Hematopoietic multipotent progenitor cell (in vitro differentiated cells): Measurements from ENCODE around the gene GFPT1. TPM values are rescaled to one million over a fixed set of nuclear protein-coding genes. Genes with fewer than 3 reads are reported as not detected.

Experiments used
- DNase-seq, 3 donors: peaks; one replicate each; pipeline ENCODE4 v3.0.0-alpha.2; 2011 to 2015; ENCODE audit warnings: low read depth in 2 of 3, low spot score in 2 of 3
- small RNA-seq: library from RNA; depleted of rRNA; stranded (forward); fragments of <200 nt; gene quantifications from one replicate; pipeline ENCODE3, GENCODE V24; 2012
- total RNA-seq: library from RNA; depleted of rRNA; stranded (reverse); fragments of >200 nt; gene quantifications from one replicate; pipeline ENCODE4 v1.2.3, GENCODE V29; 2012

The GFPT1 gene
- total RNA-seq, 1 donor: 4.6 TPM

DNA sequence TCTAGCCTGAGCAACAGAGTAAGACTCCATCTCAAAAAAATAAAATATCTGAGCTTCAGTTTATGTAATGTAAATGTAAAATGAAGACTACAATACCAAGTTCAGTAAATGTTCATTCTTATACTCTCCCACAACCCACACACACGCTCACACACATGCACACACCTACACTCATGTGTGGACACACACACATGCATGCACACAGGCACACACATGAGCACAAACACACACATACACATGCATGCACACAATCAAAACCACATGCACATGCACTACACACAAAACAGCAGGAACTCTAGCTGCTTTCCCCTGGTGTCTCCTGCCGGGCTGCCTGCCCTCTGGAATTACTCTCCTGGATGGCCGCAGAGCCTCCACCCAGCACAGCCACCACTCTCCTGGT is 90.6 kb downstream of the GFPT1 start:
- DNase-seq: no peak

DNA sequence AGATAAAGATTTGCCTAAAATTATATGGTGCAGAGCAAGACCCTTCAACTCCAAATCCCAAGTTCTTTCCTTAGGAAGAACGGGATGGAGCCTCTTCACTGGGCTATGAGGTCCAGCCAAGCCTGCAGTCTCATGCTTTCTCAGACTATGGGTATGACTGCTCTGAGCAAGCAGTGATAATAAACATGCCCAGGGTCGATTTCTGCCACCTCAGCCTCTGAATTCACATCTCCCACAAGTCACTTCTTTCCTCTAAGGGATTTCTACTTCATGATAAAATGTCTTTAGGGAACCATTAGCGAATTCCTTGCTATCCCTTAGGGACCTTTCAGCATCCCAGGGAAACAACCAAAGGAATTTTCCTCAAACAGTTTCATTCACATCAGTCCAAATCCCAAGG is 94.8 kb downstream of the GFPT1 start:
- DNase-seq: no peak

DNA sequence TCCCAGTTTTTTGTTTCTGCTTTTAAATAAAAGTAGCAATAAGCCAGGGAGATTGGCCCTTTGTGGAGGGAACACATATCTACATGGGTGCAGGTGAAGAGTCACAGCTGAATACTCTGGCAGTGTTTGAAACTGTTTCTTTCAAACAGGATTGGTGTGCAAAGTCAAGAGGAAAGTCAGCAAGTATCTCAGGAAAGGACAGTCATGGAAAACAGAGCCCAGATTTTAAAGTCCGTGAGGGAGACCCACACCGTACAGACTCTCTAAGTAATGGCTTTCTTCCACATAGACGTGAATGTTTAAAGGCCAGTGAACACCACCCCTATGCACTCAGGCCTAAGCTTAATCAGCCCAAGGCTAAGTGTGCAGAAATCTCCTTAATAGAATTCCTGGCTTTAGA is 95.3 kb downstream of the GFPT1 start:
- no peak for DNase-seq

DNA sequence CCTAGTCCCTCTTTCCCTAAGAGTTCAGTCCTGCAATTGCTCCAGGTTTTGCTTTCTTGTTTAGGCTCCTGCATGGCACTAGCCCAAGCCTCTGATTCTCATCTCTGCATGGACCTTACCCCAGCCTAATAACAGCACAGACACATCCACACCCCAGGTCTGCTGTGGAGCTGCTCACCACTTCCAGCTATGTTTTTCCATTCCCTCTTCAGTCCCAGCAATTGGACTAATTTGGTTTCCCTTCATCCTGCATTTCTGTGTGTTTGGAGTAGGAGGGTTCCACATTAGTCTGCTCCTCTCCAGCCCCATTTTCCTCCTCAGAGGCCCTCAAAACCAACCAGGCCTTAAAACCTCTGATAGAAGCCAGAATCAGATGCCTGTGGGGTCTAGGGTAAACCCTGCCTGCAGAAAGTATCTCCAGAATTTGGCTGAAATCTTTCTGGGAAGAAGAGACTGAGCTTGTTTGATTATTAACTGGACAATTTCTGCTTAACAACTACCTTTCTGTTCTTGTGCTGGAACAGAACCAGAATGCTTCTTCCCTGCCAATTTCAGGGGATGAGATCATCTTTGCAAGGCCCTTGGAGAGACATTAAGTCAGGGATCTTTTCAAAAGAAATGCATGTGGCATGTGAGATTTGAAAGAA is 95.9 kb downstream of the GFPT1 start:
- no peak for DNase-seq

GRCh38 chr2:69288429-69288828 is 98.6 kb downstream of the GFPT1 start:
- DNase-seq: no peak

- DNase-seq: no peak
These were observed 99.5 kb downstream of the GFPT1 start for GRCh38 chr2:69287544-69287943.

GRCh38 chr2:69285379-69285894 is 101.6 kb downstream of the GFPT1 start:
- no peak for DNase-seq

GRCh38 chr2:69280796-69281412 is 106.1 kb downstream of the GFPT1 start:
- no peak for DNase-seq

DNA sequence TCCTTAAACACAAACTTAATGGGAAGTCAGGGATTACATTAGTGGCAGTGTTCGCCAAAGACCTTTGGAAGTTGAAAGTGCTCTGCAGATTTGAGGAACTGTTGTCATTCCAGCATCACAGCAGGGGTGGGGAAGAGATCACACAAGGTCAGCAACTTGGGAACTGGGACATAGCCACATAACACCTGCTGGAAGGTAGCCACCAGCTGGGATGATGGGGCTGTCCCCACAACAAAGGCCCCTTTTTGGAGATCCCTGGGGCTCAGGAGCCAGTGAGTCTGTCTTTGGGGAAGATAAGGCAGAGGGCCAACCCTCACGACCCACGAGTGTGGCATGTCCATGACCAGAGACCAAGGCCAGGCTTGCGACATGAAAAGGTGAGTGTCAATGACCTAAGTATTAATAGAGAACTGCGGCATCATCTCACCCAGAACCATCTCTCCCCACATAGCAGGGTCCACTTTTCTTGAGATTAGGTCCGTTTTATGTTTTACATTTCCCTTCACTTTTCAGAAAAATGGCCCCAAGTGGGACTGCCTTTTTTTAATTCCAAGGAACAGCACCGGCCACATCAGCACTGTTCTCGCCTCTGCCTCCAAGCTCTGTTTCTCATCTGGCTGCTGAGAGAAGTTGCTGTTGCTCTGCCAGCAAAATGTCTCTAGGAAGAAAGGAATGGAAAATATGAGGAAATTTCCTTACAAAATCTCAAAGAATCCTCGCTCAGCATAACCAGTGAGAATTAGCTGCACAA is 106.9 kb downstream of the GFPT1 start:
- DNase-seq: no peak

GRCh38 chr2:69279211-69279610 is 107.8 kb downstream of the GFPT1 start:
- DNase-seq: no peak

GRCh38 chr2:69278366-69278765 is 108.7 kb downstream of the GFPT1 start:
- peak in 1 of 3 donors; percentile 25 for DNase-seq

DNA sequence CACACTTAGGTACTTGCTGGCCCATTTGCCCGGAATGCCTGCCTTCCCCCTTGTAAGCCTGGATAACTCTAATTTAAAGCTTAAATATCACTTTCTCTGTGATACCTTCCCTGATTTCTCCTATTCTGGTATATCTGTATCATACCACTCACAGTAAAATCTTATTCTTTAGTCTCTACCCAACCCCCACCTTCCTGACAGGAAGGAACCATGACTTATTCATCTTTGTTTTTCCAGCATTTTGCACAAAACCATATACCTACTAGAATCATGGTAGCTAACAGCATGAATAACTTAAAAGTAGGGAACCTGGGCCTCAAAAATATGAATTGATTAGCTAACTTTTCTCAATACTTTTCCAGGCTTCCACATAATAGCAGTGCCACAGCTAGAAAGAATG is 111.5 kb downstream of the GFPT1 start:
- no peak for DNase-seq

DNA sequence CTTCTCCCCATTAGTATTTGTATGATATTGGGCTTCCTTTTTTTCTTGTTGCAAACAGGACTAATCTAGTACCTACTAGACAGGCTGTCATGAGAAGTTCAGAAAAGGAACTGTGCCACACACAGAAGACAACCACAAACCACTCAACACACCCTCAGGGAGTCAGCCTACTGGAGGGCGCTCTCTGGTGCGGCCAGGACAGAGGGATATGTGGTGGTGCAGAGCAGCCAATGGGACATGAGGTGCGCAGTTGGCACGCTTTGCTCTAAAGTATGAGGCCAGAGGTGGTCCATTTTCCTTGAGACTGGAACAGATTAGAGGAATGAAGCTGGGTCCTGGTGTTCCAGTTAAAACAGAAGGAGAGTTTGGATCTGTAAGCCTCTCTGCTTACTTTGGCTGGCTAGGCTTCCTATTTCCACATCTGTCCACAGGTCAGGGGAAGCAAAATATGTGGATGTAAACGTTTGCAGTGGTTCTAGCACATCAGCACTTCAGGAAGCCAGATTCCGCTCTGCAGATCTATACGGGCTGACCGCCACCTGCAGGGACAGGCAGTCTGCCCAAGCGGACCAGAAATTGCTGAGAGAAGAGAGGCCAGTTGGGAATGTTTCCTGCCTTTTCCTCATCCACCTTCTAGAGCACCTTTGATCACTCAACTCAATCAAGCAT is 114.1 kb downstream of the GFPT1 start:
- DNase-seq: no peak

GRCh38 chr2:69271831-69272257 is 115.2 kb downstream of the GFPT1 start:
- DNase-seq: no peak

Small RNAs within 50 kb of the gene (small RNA-seq; reads per million reads assigned to genes)
- gene RF00019: not detected

Other genes with a start within 250 kb of the GFPT1 start
- 21.3 TPM for gene NFU1, start 50.2 kb upstream of the GFPT1 start, total RNA-seq